ENCODE data around the gene ASS1.

DNA sequence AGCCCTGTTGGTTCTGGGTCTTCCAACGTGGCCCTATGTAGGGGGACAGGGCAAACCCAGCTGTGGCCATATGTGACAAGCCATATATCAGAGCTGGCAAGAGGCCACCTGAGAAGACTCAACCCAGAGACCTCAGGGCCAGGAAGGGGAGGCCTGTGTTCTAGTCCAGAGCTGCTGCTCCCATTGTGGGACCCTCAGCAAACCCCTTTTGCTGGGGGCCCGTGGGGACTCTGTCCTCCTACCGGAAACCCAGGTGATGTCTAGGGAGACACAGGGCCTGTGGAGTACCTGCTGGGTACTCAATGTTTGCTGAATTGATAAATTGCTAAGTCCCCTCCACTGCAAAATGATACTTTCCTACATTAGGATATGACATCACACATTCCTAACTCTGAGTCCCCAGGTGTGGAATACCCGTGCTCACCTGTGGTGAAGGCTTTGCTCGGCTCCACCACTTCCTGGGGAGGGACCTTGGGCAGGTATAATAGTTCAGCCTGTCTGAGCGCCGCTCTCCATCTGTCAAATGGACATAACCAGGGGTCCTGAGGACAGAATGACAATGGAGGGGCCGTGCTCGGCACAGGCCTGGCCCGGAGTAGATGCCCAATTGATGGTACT is 38.4 kb upstream of the ASS1 start:
- TF ChIP-seq POLR2A (IDR thresholded peaks at IDR 0.05; ENCODE audit: low read depth, low read length), result no peak
- no peak for TF ChIP-seq TAF1 (IDR thresholded peaks at IDR 0.05; ENCODE audit: low read depth, low read length)
- TF ChIP-seq POLR2AphosphoS5 (IDR thresholded peaks at IDR 0.05; ENCODE audit: low read depth, low read length), result no peak
- no peak for TF ChIP-seq PAX5 (IDR thresholded peaks at IDR 0.05; ENCODE audit: insufficient read depth, low read length, severe bottlenecking)
- TF ChIP-seq SPI1 (IDR thresholded peaks at IDR 0.05; ENCODE audit: low read depth, low read length), result no peak
- TF ChIP-seq POU2F2 (IDR thresholded peaks at IDR 0.05; ENCODE audit: low read depth, low read length), result no peak
